ENCODE results near the gene ZDHHC7.

Gene ZDHHC7

DNA sequence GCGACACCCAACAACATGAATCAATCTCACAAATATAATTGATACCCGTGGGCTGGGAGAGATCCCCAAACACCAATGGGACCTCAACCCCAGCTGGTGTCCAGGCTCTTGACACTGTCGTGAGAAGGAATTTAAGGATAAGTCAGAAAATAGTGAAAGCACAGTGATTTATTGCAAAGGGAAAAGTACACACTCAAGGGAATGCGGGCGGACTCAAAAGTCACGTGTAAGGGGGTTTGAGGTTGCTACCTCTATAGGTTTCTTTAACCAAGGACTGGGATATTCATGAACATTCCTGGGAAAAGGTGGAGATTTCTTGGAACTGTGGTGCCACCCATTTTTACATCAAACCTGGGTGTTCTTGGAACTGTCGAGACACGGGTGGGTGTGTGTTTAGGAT lies 6.3 kb upstream of the ZDHHC7 start:
- DNase-seq = no peak

DNA sequence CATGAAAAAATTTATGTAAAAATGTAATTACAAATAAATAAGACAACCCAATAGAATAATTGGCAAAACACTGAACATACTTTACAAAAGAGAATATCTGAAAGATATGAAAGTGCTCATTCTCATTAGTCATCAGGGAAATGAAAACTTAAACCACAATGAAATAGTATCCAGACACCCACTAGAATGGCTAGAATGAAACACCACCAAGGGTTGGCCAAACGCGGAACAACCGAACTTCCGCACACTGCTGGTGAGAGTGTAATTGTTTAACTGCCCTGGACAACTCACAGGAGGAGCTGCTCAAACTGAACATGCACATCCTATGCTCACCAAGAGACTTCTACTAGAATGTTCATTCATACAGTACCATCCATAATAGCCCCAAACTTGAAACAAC lies 5.8 kb upstream of the ZDHHC7 start:
- no peak for DNase-seq

DNA sequence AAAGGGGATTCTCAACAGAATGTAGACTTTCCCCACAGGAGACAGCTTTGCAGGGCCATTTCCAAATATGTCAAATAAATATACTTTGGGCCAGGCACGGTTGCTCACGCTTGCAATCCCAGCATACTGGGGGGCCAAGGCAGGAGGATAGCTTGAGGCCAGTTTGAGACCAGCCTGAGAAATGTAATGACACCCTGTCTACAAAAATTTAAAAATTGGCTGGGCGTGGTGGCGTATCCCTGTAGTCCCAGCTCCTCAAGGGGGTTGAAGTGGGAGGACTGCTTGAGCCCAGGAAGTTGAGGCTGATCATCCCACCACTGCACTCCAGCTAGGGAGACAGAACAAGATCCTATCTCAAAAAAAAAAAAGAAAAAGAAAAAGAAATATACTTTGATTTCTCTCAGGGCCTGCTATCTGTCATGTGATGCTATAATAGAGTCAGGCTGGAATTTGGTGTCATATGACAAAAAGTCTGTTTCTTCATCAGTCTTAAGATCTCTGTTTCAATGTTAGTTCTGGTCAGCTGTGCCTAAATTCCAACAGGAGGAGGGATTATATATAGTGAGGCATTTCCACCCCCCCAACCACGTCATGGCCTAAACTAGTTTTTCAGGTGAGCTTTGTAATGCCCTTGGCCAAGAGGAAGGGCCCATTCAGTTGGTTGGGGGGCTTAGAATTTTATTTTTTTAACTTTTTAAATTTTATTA lies 4.3 kb upstream of the ZDHHC7 start:
- no peak for DNase-seq

DNA sequence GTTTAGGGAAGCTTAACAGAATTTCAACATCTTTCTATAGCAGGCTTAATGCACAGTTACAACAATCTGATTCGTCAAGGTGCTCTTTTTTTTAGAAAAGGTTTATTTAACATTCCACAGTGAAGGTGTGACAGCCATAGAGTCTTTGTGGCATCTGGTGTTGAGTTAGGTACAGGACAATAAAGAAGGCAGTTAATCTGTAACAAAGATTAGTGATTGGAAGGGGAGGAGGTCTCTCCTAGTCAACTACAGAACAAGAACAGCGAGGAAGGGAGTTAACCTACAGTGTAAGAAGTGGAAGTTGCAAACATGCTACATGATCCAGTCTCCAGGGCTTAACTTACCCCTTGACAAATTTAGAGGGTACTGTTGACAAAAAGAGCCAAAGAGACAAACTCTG lies 3.0 kb upstream of the ZDHHC7 start:
- DNase-seq = no peak

DNA sequence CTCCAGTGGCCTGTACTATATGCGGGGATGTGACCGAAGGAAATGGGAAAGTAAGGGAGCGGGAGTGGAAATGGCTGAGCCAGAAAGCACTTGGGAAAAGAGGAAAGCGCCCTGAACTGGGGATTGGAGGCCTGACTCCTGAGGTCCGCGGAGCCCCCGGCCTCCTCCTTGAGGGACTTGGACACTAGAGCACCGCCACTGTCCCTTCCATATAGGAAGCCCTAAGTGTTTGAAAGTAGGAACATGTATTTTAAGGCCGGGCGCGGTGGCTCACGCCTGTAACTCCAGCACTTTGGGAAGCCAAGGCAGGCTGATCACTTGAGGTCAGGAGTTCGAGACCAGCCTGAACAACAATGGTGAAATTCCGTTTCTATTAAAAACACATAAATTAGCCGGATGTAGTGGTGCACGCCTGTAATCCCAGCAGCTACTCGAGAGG lies 530 bp upstream of the ZDHHC7 start:
- no peak for DNase-seq

DNA sequence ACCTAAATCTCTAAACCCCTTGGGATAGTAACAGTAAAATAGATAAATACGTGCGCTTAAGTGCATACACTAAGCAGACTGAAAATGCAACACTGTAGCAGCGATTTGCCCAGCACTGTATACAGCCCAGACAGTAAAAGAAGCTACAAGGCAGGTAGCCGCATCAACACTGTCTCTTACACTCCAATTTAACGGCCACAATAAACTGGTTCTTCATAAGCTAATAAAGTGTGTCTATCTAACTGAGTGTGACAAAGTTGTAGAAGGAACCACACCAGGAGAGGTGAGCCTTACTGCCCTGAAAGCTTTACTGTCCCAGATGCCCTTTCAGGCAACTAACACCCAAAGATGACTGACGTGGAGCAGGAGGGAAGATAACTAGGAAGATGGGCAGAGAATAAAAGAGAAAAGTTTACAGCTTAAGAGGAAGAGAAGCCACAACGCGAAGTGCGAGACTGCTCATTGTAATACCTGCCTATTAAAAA lies 847 bp downstream of the ZDHHC7 start:
- DNase-seq = no peak

DNA sequence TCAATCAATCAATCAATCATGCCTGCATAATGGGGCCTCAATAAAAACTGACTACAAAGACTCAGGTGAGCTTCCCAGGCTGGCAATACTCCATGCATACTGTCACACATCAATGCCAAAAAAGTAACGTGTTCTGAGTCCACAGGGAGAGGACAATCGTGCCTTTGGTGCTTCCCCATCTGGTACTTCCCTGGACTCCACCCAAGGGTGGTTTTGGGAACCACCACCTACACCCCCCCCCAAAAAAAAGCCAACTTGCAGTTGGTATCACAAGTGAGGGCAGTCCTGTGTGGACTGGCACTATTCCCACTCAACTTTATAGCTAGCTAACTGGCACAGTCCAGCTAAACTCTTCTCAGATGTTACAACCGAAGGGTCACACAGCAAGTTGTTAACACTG lies 3.1 kb downstream of the ZDHHC7 start:
- no peak for DNase-seq

DNA sequence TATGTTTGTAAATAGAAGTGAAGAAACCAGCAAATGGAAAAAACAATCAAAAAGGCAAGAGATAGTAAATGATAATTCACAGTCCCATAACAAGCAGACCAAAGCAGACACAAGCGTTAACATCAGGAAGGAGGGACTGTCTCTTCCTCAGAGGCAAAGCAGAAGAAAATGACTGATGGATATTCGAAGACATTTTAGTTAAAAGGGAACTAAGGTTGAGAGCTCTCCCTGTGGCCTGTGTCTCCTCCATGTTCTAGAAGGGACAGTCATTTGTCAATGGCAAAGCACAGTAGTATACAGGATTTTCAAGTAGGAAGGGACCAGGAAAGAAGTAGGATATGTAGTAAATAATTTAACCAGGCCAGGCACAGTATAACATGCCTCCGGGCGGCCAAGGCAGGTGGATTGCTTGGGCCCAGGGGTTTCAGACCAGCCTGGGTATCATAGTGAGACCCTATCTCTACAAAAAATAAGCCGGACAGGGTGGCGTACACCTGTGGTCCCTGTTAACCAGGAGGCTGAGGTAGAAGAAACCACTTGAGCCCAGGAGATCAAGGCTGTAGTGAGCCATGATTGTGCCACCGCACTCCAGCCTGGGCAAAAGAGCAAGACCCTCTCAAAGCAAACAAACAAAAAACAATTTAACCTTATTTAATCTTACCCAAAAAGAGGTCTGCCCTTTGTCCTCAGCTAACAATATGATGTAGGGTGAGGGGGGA lies 3.7 kb downstream of the ZDHHC7 start:
- DNase-seq = no peak

DNA sequence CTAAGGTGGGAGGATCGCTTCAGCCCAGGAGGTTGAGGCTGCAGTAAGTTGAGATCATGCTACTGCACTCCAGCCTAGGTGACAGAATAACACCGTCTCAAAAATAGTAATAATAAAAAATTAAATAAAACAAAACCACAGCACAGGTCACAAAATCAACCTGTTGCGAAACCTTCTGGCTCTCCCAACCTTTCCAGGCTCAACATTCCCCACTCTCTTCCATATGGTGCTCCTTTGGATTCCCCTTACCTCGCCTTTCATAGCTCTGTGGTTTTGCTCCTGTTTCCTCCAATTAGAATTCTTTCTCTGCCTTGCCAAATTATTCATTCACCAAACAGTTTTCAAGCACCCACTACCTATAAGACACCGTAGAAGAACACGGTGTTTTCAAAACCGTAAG lies 4.7 kb downstream of the ZDHHC7 start:
- no peak for DNase-seq

DNA sequence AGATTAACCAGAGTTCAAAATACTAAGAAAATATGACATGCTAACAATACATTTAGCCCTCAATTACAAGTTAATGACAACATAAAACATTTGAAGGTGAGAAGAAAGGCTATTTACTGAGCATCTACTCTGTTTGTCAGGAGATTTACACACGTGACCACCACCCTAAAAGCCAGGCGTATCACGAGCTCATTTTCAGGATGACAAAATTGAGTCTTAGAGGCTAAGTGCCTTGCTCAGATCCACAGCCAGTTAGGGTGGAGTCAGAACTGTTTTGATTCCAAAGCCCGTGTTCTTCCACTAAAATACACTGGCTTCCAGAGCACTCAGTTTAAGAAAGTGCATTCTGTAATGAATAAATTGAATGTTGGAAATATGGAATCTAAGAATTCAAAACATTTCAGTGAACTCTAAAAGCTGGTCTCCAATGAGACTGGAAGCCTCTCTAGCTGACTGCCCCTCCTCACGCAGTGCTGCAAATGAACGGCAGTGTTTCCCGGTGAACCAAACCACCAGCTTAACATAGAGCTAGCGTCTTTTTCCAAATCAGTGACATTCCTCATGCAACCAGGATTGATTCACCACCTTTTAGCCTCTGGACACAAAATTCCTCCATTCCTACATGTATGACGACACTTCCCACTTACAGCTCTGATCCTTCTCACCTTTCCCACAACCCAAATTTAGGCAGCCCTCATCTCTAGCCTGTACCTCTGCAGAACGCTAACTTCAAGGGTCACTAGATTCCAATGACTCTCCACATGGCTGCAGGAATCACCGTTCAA lies 5.9 kb downstream of the ZDHHC7 start:
- DNase-seq = no peak

DNA sequence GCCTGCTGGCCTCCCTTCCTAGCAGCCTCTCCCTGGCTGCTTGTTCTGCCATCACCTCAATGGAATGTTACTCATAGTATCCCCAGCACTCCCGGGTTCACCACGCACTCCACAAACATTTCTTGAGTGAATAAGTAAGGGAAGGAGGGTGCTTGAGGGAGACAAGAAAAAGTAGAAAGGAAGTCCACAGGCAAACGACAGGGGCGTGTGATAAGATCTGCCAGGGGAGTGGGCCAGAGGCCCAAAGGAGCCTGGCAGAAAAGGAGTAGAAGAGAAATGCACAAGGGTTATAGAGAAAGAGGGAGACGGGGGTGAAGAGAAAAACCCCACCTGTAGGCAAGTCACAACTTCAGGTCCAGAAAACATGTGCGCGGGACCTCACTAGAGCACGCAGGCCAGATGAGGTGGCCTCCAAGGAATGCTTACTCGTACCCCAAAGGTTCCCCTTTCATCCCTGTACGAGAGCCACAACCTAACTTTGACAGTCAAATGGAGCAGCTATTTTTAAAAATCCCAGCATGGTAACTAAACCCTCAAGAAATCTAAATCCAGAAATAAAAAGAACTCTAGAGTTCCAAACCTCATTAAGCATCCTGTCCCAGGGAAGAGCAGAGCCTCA lies 6.6 kb downstream of the ZDHHC7 start:
- no peak for DNase-seq

DNA sequence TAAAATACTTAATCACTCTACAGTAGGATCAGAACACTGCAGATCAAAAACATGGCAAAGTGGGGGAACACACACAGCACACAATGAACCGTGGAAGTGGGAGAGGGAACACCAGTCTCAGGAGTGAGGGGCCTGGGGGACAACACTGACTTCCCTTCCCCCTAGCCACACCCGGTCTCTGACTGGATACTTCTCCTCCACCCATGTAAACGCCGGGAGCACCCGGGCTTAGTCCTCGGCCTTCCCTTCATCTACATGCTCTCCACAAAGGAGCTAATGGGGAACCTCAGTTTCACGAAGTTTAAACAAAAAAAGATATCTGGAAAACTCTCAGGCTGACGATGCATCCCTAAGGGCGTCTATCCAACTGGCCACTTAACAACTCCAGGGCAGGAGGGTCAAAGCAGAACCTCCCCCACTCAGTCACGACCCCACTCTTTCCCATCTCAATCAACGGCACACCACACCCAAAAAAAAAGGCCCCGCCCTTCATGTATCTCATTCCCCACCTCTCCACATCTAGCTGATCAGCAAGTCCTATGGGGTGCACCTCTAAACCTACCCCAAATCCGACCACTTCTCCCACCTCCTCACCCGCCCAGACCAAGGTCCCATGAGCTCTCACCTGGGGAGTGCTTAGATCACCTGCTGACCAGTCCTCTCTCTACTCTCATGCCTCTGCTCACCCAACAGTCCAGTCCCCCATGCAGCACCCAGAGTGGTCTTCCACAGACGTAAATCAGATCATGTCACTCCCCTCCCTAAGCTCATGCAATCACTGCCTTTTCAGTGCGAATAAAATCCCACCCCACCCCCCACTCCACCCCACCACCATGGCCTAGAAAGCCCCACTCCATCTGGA lies 7.4 kb downstream of the ZDHHC7 start:
- DNase-seq = no peak

DNA sequence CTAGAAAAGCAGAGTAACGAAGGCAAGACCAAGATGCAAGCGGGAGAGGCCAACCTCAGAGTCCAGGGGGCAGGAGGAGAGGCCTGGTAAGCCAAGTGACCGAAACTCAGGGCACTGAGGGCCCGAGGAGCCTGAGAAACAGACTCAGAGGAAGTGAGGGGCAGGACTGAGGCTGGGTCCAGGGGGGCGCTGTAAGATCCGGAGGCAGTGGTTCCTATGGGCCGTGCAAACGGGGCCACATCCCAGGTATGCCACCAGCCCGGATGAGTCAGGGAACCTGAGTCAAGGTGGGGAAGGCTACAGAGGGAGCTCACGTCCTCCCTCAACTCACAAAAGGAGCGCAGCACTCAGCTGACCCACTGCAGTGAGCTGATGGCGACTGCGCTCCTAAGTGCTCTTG lies 8.3 kb downstream of the ZDHHC7 start:
- DNase-seq = no peak

DNA sequence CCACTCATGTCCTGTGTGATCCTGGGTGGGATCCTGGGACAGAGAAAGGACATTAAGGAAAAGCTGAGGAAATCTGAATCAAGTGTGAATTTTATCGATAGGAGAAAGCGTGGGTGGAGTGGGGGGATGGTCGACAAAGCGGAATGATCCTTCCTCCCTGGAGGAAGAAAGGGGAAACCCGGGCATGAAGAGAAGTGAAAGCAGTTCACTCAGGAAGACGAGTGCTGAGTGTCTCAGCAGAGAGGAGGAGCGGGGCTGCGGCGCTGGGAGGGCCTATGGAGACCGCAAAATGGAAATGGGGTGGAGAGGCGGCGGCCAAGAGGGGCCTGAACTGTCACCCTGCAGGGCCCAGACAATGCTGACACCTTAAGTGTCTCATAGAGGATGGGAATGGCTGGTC lies 8.7 kb downstream of the ZDHHC7 start:
- no peak for DNase-seq

DNA sequence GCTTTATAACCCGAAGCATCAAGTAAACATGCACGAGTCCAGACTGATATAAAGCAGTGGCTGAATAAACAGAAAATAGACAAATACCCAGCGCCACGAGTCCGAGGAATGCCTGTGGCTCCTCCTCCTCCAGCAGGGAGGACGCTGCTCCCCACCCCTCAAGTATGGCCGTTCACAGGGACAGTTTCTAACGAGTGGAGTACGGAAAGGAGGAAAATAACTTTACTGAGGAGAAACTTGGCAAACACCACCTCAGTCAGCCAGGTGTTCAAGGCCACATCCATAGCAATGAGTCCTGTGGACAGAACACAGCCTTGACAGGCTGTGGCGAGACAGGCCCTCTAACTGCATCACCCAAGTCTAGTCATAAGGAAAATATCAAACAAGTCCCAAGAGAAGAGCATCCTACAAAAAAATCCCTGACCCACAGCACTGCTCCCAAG lies 9.2 kb downstream of the ZDHHC7 start:
- no peak for DNase-seq

DNA sequence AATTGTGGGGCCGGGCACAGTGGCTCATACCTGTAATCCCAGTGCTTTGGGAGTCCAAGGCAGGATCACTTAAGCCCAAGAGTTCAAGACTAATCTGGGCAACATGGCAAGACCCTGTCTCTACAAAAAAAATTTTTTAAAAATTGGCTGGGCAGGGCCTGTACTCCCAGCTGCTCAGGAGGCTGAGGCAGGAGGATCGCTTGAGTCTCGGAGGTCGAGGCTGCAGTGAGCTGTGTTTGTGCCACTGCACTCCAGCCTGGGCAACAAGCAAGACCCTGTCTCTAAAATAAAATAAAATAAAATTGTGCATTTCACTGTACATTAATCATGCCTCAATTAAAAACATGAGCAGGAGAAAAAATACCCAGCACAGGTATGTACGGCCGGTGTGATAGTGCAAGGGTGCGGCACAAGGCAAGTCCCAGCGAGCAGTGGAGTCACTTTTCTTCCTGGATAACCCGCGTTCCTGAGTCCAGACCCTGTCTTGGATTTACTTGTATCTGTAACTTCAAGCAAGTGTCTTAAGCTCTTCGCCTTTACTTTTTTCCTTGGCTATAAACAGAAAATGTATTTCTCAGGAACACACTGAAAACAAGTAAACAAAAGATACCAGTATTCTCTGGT lies 11.4 kb downstream of the ZDHHC7 start:
- DNase-seq = no peak

DNA sequence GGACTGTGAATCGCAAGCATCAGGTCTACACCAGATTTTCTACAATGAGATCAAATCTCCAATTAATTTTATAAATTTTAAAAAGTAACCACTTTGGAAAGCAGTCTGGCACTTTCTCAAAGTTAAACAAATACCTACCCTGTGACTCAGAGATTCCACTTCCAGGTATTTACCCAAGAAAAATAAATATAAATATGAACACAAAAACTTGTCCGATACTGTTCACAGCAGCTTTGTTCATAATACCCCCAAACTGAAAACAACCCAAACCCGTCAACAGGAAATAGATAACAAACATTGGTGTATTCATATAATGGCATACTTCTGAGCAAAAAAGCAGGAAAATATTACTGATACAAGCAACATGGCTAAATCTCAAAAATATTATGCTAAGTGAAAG lies 12.1 kb downstream of the ZDHHC7 start:
- DNase-seq = no peak

DNA sequence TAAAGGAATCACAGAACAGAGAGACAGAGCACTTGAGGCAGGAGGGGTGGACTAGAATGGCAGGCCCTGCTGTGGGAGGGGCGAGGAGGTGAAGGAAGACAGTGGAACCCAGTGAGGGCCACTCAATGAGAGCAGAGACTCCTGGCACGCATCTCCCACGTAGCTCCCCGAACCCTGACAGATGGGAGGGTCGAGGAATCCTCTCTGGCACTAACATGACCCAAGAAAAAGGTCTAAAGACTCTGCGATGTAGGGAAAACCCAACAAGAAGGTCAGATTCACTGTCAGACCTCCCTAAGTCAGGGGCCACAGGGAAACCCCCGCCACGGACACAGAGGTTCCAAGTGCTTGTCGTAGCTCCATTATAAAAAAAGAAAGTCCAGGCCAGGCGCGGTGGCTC lies 15.0 kb downstream of the ZDHHC7 start:
- no peak for DNase-seq

DNA sequence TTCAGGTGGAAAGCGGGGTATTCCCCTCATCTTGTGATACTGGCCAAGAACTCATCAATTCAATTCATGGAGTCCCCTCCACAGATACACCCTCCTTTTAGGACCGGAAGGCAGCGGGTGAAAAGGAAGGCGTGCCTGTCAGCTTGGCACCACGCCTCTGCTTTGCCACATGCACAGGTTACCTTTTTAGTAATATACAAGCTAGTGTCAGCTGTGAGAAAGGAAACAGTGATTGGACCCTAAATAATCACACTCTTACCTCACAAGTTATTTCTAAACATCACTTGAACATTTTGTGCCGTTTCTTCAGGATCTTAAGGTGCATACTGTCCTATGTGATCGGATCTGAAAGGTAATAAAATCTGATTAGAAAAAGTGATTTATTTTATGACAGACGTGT lies 15.7 kb downstream of the ZDHHC7 start:
- DNase-seq = no peak

DNA sequence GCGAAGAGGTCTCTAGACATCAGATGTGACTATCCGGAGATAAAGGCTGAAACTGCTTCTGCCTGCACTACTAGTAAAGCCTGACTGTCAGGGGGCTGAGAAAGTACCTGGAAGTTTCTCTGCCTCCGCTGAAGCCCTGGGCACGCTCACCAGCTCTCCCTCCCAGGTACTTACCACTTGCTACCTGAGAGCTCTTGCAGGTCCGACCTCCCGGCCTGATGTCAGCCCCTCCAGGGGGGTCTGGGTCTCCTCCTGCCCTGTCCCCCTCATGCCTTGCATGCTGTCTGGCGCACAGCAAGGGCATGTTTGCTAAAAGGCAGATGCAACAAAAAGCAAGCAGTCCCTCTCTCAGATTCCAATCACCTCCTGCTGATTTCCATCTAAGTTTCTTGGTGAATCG lies 17.4 kb downstream of the ZDHHC7 start:
- no peak for DNase-seq

DNA sequence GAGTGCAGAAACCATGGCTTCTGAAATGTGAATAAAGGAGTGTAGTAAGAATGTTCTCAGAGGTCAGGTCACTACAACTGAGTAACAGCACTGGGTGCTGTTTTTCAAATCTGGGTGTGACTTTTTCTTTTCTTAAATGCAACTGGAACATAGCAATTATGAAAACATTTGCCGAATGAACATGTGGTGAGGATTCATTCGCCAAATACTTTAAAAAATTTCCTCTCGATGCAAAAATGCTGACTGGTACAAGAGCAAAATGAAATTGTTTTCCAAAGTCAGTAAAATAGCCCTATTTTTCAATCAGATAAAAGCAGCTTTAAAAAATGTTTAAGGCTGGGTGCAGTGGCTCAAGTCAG lies 18.6 kb downstream of the ZDHHC7 start:
- DNase-seq = no peak

DNA sequence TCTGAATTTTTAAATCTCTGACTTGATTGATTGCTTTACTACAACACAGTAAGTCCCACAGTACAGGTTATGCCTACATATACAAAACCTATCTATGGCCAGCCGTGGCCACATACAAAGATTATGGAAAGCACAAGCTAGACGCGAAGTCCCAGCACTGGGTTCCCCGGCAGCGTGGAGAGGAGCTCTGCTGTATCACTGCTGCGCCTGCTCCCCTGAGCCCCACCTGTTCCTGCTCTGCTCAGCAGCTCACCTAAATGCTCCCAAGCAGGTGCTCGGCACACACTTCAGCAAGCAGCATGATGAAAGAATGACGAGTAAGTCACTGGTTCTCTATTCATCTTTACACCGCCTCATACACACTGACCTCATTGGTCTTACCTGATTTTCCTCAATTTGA lies 20.6 kb downstream of the ZDHHC7 start:
- no peak for DNase-seq

All from NCI-H1436 treated with DMSO at 0.1 percent for 48 hours (cell line).